HFF-Myc (cell line): Measurements from ENCODE around the gene HOMER1.

Experiments
- DNase-seq: peaks from one replicate; pipeline ENCODE4 v3.0.0-alpha.2; 2011; ENCODE audit warnings: low read depth; ENCODE audit errors: extremely low read depth
- H3K4me3 ChIP-seq: replicated peaks from 2 replicates; pipeline ENCODE4 v1.5.1; 2011; ENCODE audit warnings: low read depth, mild to moderate bottlenecking, control low read depth, low read length
- CTCF ChIP-seq: IDR thresholded peaks from 2 replicates; pipeline ENCODE4 v1.5.1; 2012; ENCODE audit warnings: mild to moderate bottlenecking, low read depth, low read length, control low read depth; ENCODE audit errors: missing control alignments

HOMER1 gene

GRCh38 chr5:79413112-79413511 lies 100.8 kb downstream of the HOMER1 start:
- TF ChIP-seq CTCF, result no peak

GRCh38 chr5:79408028-79408427 lies 105.9 kb downstream of the HOMER1 start:
- H3K4me3 ChIP-seq, result no peak overlapping the region
- no peak for TF ChIP-seq CTCF
- no peak for DNase-seq

More at GRCh38 chr5:79413112-79413511, 100.8 kb downstream of the HOMER1 start:
- no peak overlapping the region for H3K4me3 ChIP-seq
- no peak for DNase-seq

- no peak for DNase-seq
- no peak overlapping the region for H3K4me3 ChIP-seq
- no peak for TF ChIP-seq CTCF
Observed at GRCh38 chr5:79407591-79407990, 106.3 kb downstream of the HOMER1 start.

- no peak for DNase-seq
- no peak for TF ChIP-seq CTCF
- no peak overlapping the region for H3K4me3 ChIP-seq
Observed at GRCh38 chr5:79401216-79401615, 112.7 kb downstream of the HOMER1 start.

- DNase-seq, result no peak
- no peak overlapping the region for H3K4me3 ChIP-seq
- no peak for TF ChIP-seq CTCF
Observed at GRCh38 chr5:79399046-79399445, 114.9 kb downstream of the HOMER1 start.

- no peak for DNase-seq
- no peak overlapping the region for H3K4me3 ChIP-seq
- TF ChIP-seq CTCF, result no peak
Observed at GRCh38 chr5:79397080-79397479, 116.9 kb downstream of the HOMER1 start.

GRCh38 chr5:79396265-79396664 lies 117.7 kb downstream of the HOMER1 start:
- DNase-seq, result no peak
- H3K4me3 ChIP-seq, result no peak overlapping the region
- TF ChIP-seq CTCF, result no peak
